ENCODE results near the gene WFDC5. TPM values are rescaled to one million over a fixed set of nuclear protein-coding genes. Genes with fewer than 3 reads are reported as not detected.

Gene WFDC5
- total RNA-seq, 1 experiment from 2014 or later: not detected

- no peak for DNase-seq (ENCODE audit: low spot score)
Observed at GRCh38 chr20:45115386-45115774, 406 bp upstream of the WFDC5 start.

GRCh38 chr20:45113865-45114264 is 1.1 kb downstream of the WFDC5 start:
- no peak for DNase-seq (ENCODE audit: low spot score)

- DNase-seq (ENCODE audit: low spot score): no peak
Observed at GRCh38 chr20:45112754-45113153, 2.2 kb downstream of the WFDC5 start.

- DNase-seq (ENCODE audit: low spot score): no peak
Observed at GRCh38 chr20:45111799-45112471, 3.0 kb downstream of the WFDC5 start.

GRCh38 chr20:45111285-45111684 is 3.7 kb downstream of the WFDC5 start:
- no peak for DNase-seq (ENCODE audit: low spot score)

GRCh38 chr20:45110301-45110700 is 4.7 kb downstream of the WFDC5 start:
- DNase-seq (ENCODE audit: low spot score): no peak

- no peak for DNase-seq (ENCODE audit: low spot score)
Observed at GRCh38 chr20:45109634-45110033, 5.3 kb downstream of the WFDC5 start.

GRCh38 chr20:45105317-45105716 is 9.7 kb downstream of the WFDC5 start:
- no peak for DNase-seq (ENCODE audit: low spot score)

- DNase-seq (ENCODE audit: low spot score): peak; percentile 87
Observed at GRCh38 chr20:45104786-45105185, 10.2 kb downstream of the WFDC5 start.

GRCh38 chr20:45103072-45103471 is 11.9 kb downstream of the WFDC5 start:
- DNase-seq (ENCODE audit: low spot score): no peak

GRCh38 chr20:45101333-45101850 is 13.6 kb downstream of the WFDC5 start:
- DNase-seq (ENCODE audit: low spot score): no peak

GRCh38 chr20:45100563-45101245 is 14.3 kb downstream of the WFDC5 start, which contains the start of gene KCNS1:
Gene KCNS1 (minus strand): TSS chr20:45101127. CDS start chr20:45099236, 1,891 bp downstream.
- no peak for DNase-seq (ENCODE audit: low spot score)

GRCh38 chr20:45098103-45098773 is 16.7 kb downstream of the WFDC5 start:
- DNase-seq (ENCODE audit: low spot score): no peak

- DNase-seq (ENCODE audit: low spot score): no peak
Observed at GRCh38 chr20:45097485-45098102, 17.4 kb downstream of the WFDC5 start.

- no peak for DNase-seq (ENCODE audit: low spot score)
Observed at GRCh38 chr20:45096781-45097180, 18.2 kb downstream of the WFDC5 start.

- DNase-seq (ENCODE audit: low spot score): peak; percentile 49
Observed at GRCh38 chr20:45095805-45096238, 19.2 kb downstream of the WFDC5 start.

- no peak for DNase-seq (ENCODE audit: low spot score)
Observed at GRCh38 chr20:45094864-45095574, 20.0 kb downstream of the WFDC5 start.

GRCh38 chr20:45094201-45094600 is 20.8 kb downstream of the WFDC5 start:
- no peak for DNase-seq (ENCODE audit: low spot score)

GRCh38 chr20:45092898-45093297 is 22.1 kb downstream of the WFDC5 start:
- DNase-seq (ENCODE audit: low spot score): no peak

- no peak for DNase-seq (ENCODE audit: low spot score)
Observed at GRCh38 chr20:45091366-45091765, 23.6 kb downstream of the WFDC5 start.

GRCh38 chr20:45090481-45090880 is 24.5 kb downstream of the WFDC5 start:
- no peak for DNase-seq (ENCODE audit: low spot score)
